ENCODE measurements around the gene PIGP. TPM values are rescaled to one million over a fixed set of nuclear protein-coding genes. Genes with fewer than 3 reads are reported as not detected.

PIGP gene
- polyA plus RNA-seq, 1 donor, result 36.8 TPM

DNA sequence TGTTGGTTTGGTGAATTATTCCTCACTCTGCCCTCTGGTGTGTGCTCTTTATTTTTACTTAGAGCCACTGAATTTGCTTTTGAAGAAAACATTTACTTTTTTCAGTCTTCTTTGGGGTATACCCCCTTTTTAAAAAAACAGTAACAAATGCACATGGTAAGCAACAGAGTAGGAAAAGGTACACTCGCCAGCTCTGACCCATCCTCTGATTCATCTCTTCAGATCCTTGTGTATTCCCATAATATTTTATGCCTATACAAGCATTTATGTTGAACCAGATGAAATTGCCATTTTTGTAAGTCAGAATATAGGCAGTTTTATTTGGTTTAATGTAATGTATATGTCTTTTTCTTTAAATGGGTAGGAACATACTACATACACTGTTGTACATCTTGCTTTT lies 28.5 kb upstream of the PIGP start:
- no CpG with 5 or more reads among the region's 1 CpG for WGBS (ENCODE audit: insufficient coverage, low lambda C conversion rate)
- H3K36me3 ChIP-seq (ENCODE audit: control insufficient read depth, insufficient read depth, low read length), result peaks cover 24% of the 10 kb centered on the region
- H3K9me3 ChIP-seq (ENCODE audit: control insufficient read depth, low read depth, low read length), result no peaks in the 10 kb centered on the region
- H3K27ac ChIP-seq (ENCODE audit: low read length), result no peak overlapping the region
- no peaks in the 10 kb centered on the region for H3K27me3 ChIP-seq (ENCODE audit: control insufficient read depth, insufficient read depth, low read length)
- H3K4me3 ChIP-seq (ENCODE audit: low read length), result no peak overlapping the region
- H3K4me1 ChIP-seq (ENCODE audit: control insufficient read depth, insufficient read depth, low read length), result no peaks in the 10 kb centered on the region
- DNase-seq, result no peak

DNA sequence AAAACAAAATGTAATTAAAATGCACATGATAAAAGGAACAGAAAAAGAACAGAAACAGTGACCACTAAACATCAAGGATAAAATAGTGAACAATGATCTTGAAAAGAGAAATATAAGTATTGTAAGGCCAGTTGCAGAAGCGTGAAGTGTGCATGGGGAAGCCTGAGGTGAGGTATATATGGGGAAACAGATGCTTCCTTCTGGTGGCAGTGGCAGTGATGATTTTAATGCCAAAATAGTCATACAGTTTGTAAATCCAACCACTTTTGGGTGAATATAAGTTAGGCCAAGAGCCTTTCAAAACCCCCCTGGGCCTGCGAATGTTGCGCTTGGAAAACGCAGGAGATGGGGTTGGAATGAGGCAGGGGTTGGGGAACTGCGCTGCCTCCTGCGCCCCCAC lies 27.4 kb upstream of the PIGP start:
- no peak overlapping the region for H3K4me3 ChIP-seq (ENCODE audit: low read length)
- H3K36me3 ChIP-seq (ENCODE audit: control insufficient read depth, insufficient read depth, low read length), result peaks cover 35% of the 10 kb centered on the region
- no peak for DNase-seq
- no peaks in the 10 kb centered on the region for H3K27me3 ChIP-seq (ENCODE audit: control insufficient read depth, insufficient read depth, low read length)
- H3K4me1 ChIP-seq (ENCODE audit: control insufficient read depth, insufficient read depth, low read length), result no peaks in the 10 kb centered on the region
- 100% methylated on average over 1 of the region's 6 CpGs for WGBS (ENCODE audit: insufficient coverage, low lambda C conversion rate)
- no peak overlapping the region for H3K27ac ChIP-seq (ENCODE audit: low read length)
- H3K9me3 ChIP-seq (ENCODE audit: control insufficient read depth, low read depth, low read length), result no peaks in the 10 kb centered on the region

DNA sequence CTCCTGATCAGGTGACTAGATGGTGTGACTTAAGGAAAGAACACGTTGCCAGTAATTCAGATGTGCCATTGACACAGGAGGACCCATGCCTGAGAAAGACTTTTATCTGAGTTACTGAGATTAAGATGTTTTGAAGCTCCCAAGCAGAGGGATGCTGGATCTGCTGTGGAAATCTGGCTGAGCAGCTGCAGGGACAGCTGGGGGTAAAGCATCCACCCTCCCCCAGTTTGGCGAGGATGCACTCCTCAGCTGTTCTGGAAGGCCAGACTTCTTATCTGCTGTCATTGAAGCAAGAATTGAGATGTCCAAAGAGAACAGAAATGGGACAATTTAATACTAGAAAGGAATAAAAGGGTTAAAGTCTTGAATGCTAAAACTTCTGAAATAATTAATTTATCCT lies 25.9 kb upstream of the PIGP start:
- H3K4me3 ChIP-seq (ENCODE audit: low read length), result no peak overlapping the region
- H3K36me3 ChIP-seq (ENCODE audit: control insufficient read depth, insufficient read depth, low read length), result peaks cover 40% of the 10 kb centered on the region
- H3K9me3 ChIP-seq (ENCODE audit: control insufficient read depth, low read depth, low read length), result no peaks in the 10 kb centered on the region
- no peaks in the 10 kb centered on the region for H3K4me1 ChIP-seq (ENCODE audit: control insufficient read depth, insufficient read depth, low read length)
- H3K27ac ChIP-seq (ENCODE audit: low read length), result no peak overlapping the region
- no peak for DNase-seq
- no CpG with 5 or more reads among the region's 2 CpGs for WGBS (ENCODE audit: insufficient coverage, low lambda C conversion rate)
- H3K27me3 ChIP-seq (ENCODE audit: control insufficient read depth, insufficient read depth, low read length), result no peaks in the 10 kb centered on the region

DNA sequence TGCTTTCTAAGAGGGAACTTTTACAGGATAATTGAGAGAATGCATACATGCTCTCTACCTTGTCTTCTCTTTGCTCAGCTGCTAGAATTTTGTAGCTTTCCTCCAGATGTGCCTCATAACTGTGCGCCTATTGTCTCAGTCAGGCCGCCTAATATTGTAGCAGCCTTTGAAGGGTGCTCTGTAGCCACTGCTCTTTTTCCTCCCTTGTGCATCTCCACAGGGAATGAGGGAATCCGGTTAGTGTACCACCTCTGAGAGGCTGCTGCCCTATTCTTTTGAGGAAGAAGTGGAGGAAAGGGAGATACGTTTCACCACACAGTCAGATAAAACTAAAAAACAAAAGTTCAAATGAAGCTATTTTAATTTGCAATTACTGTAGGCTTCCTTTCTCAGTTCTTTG lies 22.9 kb upstream of the PIGP start:
- no peak overlapping the region for H3K27ac ChIP-seq (ENCODE audit: low read length)
- H3K9me3 ChIP-seq (ENCODE audit: control insufficient read depth, low read depth, low read length), result no peaks in the 10 kb centered on the region
- no peak for DNase-seq
- peaks cover 43% of the 10 kb centered on the region for H3K36me3 ChIP-seq (ENCODE audit: control insufficient read depth, insufficient read depth, low read length)
- H3K4me3 ChIP-seq (ENCODE audit: low read length), result no peak overlapping the region
- no peaks in the 10 kb centered on the region for H3K4me1 ChIP-seq (ENCODE audit: control insufficient read depth, insufficient read depth, low read length)
- H3K27me3 ChIP-seq (ENCODE audit: control insufficient read depth, insufficient read depth, low read length), result no peaks in the 10 kb centered on the region
- no CpG with 5 or more reads among the region's 4 CpGs for WGBS (ENCODE audit: insufficient coverage, low lambda C conversion rate)

DNA sequence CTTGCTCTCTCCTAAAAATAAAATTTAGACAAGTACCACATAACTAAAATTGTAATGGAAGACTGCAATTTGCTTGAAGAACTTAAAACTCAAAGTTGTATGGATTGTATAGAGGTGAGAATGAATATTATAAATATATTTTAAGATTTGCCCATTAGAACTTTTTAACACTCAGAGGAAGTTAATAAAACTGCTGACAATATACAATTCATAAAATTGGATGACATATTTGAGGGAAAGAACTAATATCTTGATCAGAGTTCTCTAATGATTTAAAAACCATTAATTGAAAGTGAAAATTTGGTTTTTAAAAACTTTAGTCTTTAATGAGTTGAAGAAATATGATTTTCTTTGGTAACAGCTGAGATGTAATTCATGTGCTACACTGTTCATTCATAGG lies 21.1 kb upstream of the PIGP start:
- Histone ChIP-seq H3K27me3 (ENCODE audit: control insufficient read depth, insufficient read depth, low read length) (no peaks in the 10 kb centered on the region), H3K27ac (ENCODE audit: low read length) (no peak overlapping the region), H3K9me3 (ENCODE audit: control insufficient read depth, low read depth, low read length) (no peaks in the 10 kb centered on the region), H3K36me3 (ENCODE audit: control insufficient read depth, insufficient read depth, low read length) (peaks cover 46% of the 10 kb centered on the region), H3K4me1 (ENCODE audit: control insufficient read depth, insufficient read depth, low read length) (no peaks in the 10 kb centered on the region), H3K4me3 (ENCODE audit: low read length) (no peak overlapping the region)
- DNase-seq, result no peak

DNA sequence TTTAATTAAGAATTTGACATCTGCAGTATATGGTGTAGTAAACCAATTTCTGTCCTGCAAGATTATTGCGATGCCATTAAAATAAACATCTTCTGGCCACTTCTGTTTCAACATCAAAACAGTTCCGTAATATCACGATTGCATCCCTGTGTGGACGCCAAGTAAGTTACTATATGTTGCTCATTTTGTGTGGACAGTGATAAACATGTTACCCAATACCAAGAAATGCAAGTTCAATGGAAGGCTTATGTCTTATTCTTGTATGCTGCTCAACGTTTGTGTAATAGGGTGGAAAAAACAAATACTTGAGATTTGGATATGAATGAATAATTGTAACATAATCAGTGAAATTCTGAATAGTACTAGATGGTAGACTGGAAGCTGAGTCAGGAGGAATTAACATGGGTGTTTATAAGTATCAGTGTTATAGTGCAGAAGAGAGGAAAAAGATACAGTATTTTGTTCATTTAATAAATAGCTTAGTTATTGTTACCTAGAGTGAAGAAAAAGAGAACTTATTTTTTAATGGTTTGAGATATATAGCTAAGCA lies 15.4 kb upstream of the PIGP start:
- Histone ChIP-seq H3K4me1 (ENCODE audit: control insufficient read depth, insufficient read depth, low read length) (peaks cover 3% of the 10 kb centered on the region), H3K4me3 (ENCODE audit: low read length) (no peak overlapping the region), H3K36me3 (ENCODE audit: control insufficient read depth, insufficient read depth, low read length) (peaks cover 14% of the 10 kb centered on the region), H3K9me3 (ENCODE audit: control insufficient read depth, low read depth, low read length) (no peaks in the 10 kb centered on the region), H3K27ac (ENCODE audit: low read length) (no peak overlapping the region), H3K27me3 (ENCODE audit: control insufficient read depth, insufficient read depth, low read length) (no peaks in the 10 kb centered on the region)
- WGBS (ENCODE audit: insufficient coverage, low lambda C conversion rate), result 100% methylated on average over 2 of the region's 5 CpGs
- DNase-seq, result no peak

DNA sequence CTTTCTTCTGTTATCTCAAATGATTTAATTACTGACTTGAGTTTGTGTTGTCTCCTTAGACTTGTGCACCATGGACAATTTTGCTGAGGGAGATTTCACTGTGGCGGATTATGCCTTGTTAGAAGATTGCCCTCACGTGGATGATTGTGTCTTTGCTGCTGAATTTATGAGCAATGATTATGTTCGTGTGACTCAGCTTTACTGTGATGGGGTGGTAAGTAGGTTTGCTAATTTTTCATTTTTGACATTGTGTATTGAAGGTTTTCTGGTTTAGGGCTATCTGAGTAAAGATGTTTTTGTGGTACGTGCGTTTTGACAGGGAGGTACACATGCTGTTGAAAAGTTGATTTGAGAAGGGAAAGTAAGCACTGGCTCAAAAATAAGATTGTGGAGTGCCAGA lies 14.3 kb upstream of the PIGP start:
- no peaks in the 10 kb centered on the region for H3K9me3 ChIP-seq (ENCODE audit: control insufficient read depth, low read depth, low read length)
- DNase-seq, result peak; percentile 23 to 46
- H3K36me3 ChIP-seq (ENCODE audit: control insufficient read depth, insufficient read depth, low read length), result peaks cover 12% of the 10 kb centered on the region
- peaks cover 3% of the 10 kb centered on the region for H3K4me1 ChIP-seq (ENCODE audit: control insufficient read depth, insufficient read depth, low read length)
- 100% methylated on average over 2 of the region's 5 CpGs for WGBS (ENCODE audit: insufficient coverage, low lambda C conversion rate)
- H3K4me3 ChIP-seq (ENCODE audit: low read length), result no peak overlapping the region
- no peaks in the 10 kb centered on the region for H3K27me3 ChIP-seq (ENCODE audit: control insufficient read depth, insufficient read depth, low read length)
- H3K27ac ChIP-seq (ENCODE audit: low read length), result no peak overlapping the region

DNA sequence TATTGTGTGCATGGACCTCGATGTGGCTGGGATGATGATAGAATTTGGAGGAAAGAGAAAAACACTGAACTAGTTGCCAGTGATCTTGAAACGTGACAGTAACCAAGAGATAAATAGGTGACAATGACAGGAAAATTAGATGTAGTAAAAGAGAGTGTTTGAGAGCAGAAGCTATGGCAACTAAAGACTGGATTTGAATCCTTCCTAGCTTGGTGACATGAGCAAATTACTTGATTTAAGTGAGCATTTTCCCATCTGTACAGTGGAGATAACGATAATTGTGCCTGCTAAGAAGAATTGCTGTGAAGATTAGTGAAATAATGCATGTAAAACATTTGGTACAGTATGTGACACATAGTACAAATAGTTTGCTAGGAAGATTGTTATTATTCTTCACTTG lies 12.9 kb upstream of the PIGP start:
- H3K9me3 ChIP-seq (ENCODE audit: control insufficient read depth, low read depth, low read length), result no peaks in the 10 kb centered on the region
- H3K4me3 ChIP-seq (ENCODE audit: low read length), result no peak overlapping the region
- H3K27me3 ChIP-seq (ENCODE audit: control insufficient read depth, insufficient read depth, low read length), result no peaks in the 10 kb centered on the region
- H3K27ac ChIP-seq (ENCODE audit: low read length), result no peak overlapping the region
- WGBS (ENCODE audit: insufficient coverage, low lambda C conversion rate), result 95% methylated on average over 3 of the region's 3 CpGs
- DNase-seq, result no peak
- H3K4me1 ChIP-seq (ENCODE audit: control insufficient read depth, insufficient read depth, low read length), result peaks cover 3% of the 10 kb centered on the region
- peaks cover 11% of the 10 kb centered on the region for H3K36me3 ChIP-seq (ENCODE audit: control insufficient read depth, insufficient read depth, low read length)

DNA sequence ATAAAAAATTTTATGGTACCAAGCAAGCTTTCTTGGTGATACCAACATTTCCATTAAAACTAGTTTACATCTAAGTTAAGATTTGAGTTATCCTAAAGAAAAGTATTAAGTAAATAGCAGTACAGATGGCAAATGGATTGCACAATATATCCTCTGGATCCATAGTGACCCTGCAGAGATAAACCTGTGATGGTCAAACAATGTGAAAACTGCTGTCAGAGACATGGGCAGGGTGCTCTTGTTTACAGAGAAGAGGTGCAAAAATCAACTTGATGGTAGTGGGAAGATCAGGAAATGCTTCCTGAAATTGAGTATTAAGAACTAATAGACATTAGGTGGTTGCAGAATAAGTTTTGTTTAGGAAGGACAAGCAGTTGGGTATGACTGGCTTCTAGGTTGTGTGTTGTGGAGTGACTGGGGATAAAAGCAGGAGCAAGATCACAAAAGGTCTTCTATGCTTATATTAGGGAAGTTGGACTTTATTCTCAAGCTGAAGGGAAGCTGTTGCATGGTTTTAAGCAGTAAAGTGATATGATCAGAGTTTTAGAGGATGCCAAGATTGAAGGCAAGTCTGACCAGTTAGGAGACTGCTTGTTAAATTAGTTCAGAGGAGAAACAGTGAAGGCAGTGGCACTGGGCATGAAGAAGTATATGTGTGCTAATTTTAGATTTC lies 10.1 kb upstream of the PIGP start:
- no peak for DNase-seq

DNA sequence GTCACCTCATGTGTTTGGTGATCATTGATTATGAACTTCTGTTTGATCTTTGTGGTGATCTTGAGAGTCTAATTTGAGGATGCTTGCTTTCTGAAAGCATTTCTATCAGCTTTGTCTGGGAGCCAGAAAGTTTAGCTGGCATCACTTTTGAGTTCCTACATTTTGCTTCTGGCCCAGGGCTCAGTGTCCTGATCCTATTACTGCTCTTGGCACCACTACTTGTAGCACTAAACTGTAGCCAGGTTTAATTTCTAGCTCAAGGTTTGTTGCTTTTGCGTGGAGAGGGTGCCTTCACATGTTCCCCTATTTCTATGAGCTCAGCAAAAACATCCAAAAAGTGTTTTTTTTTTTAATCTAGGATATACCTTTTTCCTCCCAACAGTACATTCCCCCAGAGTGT lies 9.5 kb upstream of the PIGP start:
- Histone ChIP-seq H3K4me3 (ENCODE audit: low read length) (no peak overlapping the region), H3K9me3 (ENCODE audit: control insufficient read depth, low read depth, low read length) (peaks cover 6% of the 10 kb centered on the region), H3K36me3 (ENCODE audit: control insufficient read depth, insufficient read depth, low read length) (no peaks in the 10 kb centered on the region), H3K4me1 (ENCODE audit: control insufficient read depth, insufficient read depth, low read length) (peaks cover 3% of the 10 kb centered on the region), H3K27me3 (ENCODE audit: control insufficient read depth, insufficient read depth, low read length) (no peaks in the 10 kb centered on the region), H3K27ac (ENCODE audit: low read length) (no peak overlapping the region)
- WGBS (ENCODE audit: insufficient coverage, low lambda C conversion rate), result no CpG with 5 or more reads among the region's 1 CpG
- DNase-seq, result no peak

More for the DNA sequence above, 10.1 kb upstream of the PIGP start:
- Histone ChIP-seq H3K4me1 (ENCODE audit: control insufficient read depth, insufficient read depth, low read length) (peaks cover 3% of the 10 kb centered on the region), H3K9me3 (ENCODE audit: control insufficient read depth, low read depth, low read length) (peaks cover 6% of the 10 kb centered on the region), H3K4me3 (ENCODE audit: low read length) (no peak overlapping the region), H3K27ac (ENCODE audit: low read length) (no peak overlapping the region), H3K36me3 (ENCODE audit: control insufficient read depth, insufficient read depth, low read length) (no peaks in the 10 kb centered on the region), H3K27me3 (ENCODE audit: control insufficient read depth, insufficient read depth, low read length) (no peaks in the 10 kb centered on the region)

DNA sequence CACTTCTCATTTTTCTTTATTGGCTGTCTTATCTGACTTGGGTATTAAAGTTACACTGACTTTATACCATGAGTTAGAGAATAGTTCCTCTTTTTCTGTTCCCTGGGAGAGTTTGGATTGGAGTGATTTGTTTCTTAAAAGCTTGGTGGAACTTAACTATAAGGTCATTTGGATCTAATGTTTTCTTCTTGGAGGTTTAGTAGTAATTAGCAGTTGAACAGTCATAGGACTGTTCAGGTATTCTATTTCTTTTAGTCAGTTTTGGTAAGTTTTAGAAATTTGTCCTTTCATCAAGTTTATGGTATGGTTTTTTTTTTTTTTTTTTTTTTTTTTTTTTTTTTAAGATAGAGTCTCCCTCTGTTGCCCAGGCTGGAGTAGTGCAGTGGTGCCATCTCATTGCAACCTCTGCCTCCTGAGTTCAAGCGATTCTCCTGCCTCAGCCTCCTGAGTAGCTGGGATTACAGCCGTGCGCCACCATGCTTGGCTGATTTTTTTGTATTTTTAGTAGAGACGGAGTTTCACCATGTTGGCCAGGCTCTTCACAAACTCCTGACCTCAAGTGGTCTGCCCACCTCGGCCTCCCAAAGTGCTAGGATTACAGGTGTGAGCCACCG lies 6.4 kb upstream of the PIGP start:
- WGBS (ENCODE audit: insufficient coverage, low lambda C conversion rate), result 100% methylated on average over 3 of the region's 6 CpGs
- Histone ChIP-seq H3K9me3 (ENCODE audit: control insufficient read depth, low read depth, low read length) (peaks cover 6% of the 10 kb centered on the region), H3K4me3 (ENCODE audit: low read length) (no peak overlapping the region), H3K4me1 (ENCODE audit: control insufficient read depth, insufficient read depth, low read length) (peaks cover 3% of the 10 kb centered on the region), H3K27me3 (ENCODE audit: control insufficient read depth, insufficient read depth, low read length) (no peaks in the 10 kb centered on the region), H3K36me3 (ENCODE audit: control insufficient read depth, insufficient read depth, low read length) (no peaks in the 10 kb centered on the region), H3K27ac (ENCODE audit: low read length) (no peak overlapping the region)
- DNase-seq, result no peak
